Measurements from ENCODE around the gene PRCC.
"Not testable (repeated sequence)": the region's sequence is repeated elsewhere in the genome, so short reads cannot be mapped to it uniquely, and the experiment has no call there.

PRCC gene

GRCh38 chr1:156750711-156751450 is 16.5 kb upstream of the PRCC start:
- Histone ChIP-seq H3K9me3 (ENCODE audit: control insufficient read depth in 2 of 2, low read length in 2 of 2) (no peaks in the 10 kb centered on the region), H3K9ac (ENCODE audit: low read depth in 1 of 2, low read length in 2 of 2) (peak overlapping the region; percentile 90 to 97), H3K36me3 (ENCODE audit: control insufficient read depth in 2 of 2, insufficient read depth in 2 of 2, low read length in 2 of 2) (peaks cover 0 to 4% of the 10 kb centered on the region in 2 donors), H3K27ac (ENCODE audit: low read depth in 2 of 2, low read length in 2 of 2) (peak overlapping the region; percentile 84 to 96), H3K4me1 (ENCODE audit: control insufficient read depth in 2 of 2, insufficient read depth in 2 of 2, low read length in 2 of 2) (peaks cover 48 to 52% of the 10 kb centered on the region in 2 donors), H3K4me3 (ENCODE audit: low read length in 2 of 2) (peak overlapping the region; percentile 79 to 95), H3K27me3 (ENCODE audit: control insufficient read depth in 2 of 2, insufficient read depth in 2 of 2, low read length in 2 of 2) (no peaks in the 10 kb centered on the region)

DNA sequence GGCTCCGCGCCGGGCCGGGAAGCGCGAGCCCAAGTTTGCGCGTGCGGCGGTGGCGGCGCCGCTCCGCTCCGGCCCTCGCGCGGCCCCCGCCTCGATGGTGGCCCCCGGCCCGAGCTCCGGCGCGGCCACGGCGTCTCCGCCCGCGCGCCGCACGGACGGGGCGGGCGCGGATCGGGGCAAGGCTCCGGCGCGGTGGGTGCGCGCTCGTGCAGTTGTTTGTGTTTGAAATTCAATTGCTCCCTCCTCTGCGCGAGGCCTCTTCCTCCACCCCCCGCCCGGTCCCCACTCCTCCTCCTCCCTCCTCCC is 15.9 kb upstream of the PRCC start, which contains the start of gene HDGF:
HDGF (minus strand) TSS at position 225 of the 306 bp plus-strand sequence. CDS start 246 bp downstream, outside the sequence.
- H3K27ac ChIP-seq (ENCODE audit: low read depth in 2 of 2, low read length in 2 of 2) = peak within 1 kb of the TSS; percentile 84 to 96
- peak within 1 kb of the TSS; percentile 94 to 97 for H3K9ac ChIP-seq (ENCODE audit: low read depth in 1 of 2, low read length in 2 of 2)
- H3K4me1 ChIP-seq (ENCODE audit: control insufficient read depth in 2 of 2, insufficient read depth in 2 of 2, low read length in 2 of 2) = peaks cover 42 to 47% of the 10 kb centered on the region in 2 donors
- no peaks in the 10 kb centered on the region for H3K9me3 ChIP-seq (ENCODE audit: control insufficient read depth in 2 of 2, low read length in 2 of 2)
- H3K27me3 ChIP-seq (ENCODE audit: control insufficient read depth in 2 of 2, insufficient read depth in 2 of 2, low read length in 2 of 2) = no peaks in the 10 kb centered on the region
- peak within 1 kb of the TSS; percentile 97 to 98 for H3K4me3 ChIP-seq (ENCODE audit: low read length in 2 of 2)
- H3K36me3 ChIP-seq (ENCODE audit: control insufficient read depth in 2 of 2, insufficient read depth in 2 of 2, low read length in 2 of 2) = peaks cover 0 to 4% of the 10 kb centered on the region in 2 donors

GRCh38 chr1:156751757-156752481 is 15.4 kb upstream of the PRCC start:
- Histone ChIP-seq H3K9ac (ENCODE audit: low read depth in 1 of 2, low read length in 2 of 2) (peak overlapping the region; percentile 94 to 96), H3K27me3 (ENCODE audit: control insufficient read depth in 2 of 2, insufficient read depth in 2 of 2, low read length in 2 of 2) (no peaks in the 10 kb centered on the region), H3K9me3 (ENCODE audit: control insufficient read depth in 2 of 2, low read length in 2 of 2) (no peaks in the 10 kb centered on the region), H3K36me3 (ENCODE audit: control insufficient read depth in 2 of 2, insufficient read depth in 2 of 2, low read length in 2 of 2) (peaks cover 0 to 4% of the 10 kb centered on the region in 2 donors), H3K27ac (ENCODE audit: low read depth in 2 of 2, low read length in 2 of 2) (peak overlapping the region; percentile 84 to 96), H3K4me1 (ENCODE audit: control insufficient read depth in 2 of 2, insufficient read depth in 2 of 2, low read length in 2 of 2) (peaks cover 38 to 43% of the 10 kb centered on the region in 2 donors), H3K4me3 (ENCODE audit: low read length in 2 of 2) (peak overlapping the region; percentile 97 to 98)

- peaks cover 29 to 35% of the 10 kb centered on the region in 2 donors for H3K4me1 ChIP-seq (ENCODE audit: control insufficient read depth in 2 of 2, insufficient read depth in 2 of 2, low read length in 2 of 2)
- peak overlapping the region; percentile 97 to 98 for H3K4me3 ChIP-seq (ENCODE audit: low read length in 2 of 2)
- peak overlapping the region in 1 of 2 donors; percentile 96 for H3K27ac ChIP-seq (ENCODE audit: low read depth in 2 of 2, low read length in 2 of 2)
These were observed 14.4 kb upstream of the PRCC start for GRCh38 chr1:156752843-156753482.

DNA sequence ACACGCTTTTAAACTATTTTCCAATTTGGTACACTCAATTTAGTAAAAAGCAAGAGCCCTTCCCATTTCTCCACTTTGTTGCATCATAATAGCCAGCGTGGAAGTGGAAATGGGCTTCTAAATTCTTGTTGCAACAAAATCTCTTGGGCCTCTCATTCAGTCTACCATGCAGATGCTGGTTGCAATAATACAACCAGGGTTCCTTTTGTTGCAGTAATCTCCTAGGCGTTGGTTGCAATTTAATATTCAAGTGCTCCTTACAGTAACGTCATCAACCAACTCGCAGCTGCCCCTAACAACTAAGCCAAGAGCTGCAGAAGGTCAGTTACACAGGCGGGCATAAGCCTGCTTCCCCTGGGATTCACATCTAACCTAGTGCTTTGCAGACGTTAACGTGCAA is 13.1 kb upstream of the PRCC start:
- Histone ChIP-seq H3K4me3 (ENCODE audit: low read length in 2 of 2) (no peak overlapping the region), H3K9me3 (ENCODE audit: control insufficient read depth in 2 of 2, low read length in 2 of 2) (no peaks in the 10 kb centered on the region), H3K9ac (ENCODE audit: low read depth in 1 of 2, low read length in 2 of 2) (no peak overlapping the region), H3K4me1 (ENCODE audit: control insufficient read depth in 2 of 2, insufficient read depth in 2 of 2, low read length in 2 of 2) (peaks cover 17 to 22% of the 10 kb centered on the region in 2 donors), H3K36me3 (ENCODE audit: control insufficient read depth in 2 of 2, insufficient read depth in 2 of 2, low read length in 2 of 2) (peaks cover 0 to 4% of the 10 kb centered on the region in 2 donors), H3K27me3 (ENCODE audit: control insufficient read depth in 2 of 2, insufficient read depth in 2 of 2, low read length in 2 of 2) (no peaks in the 10 kb centered on the region), H3K27ac (ENCODE audit: low read depth in 2 of 2, low read length in 2 of 2) (no peak overlapping the region)

More at GRCh38 chr1:156752843-156753482, 14.4 kb upstream of the PRCC start:
- H3K9me3 ChIP-seq (ENCODE audit: control insufficient read depth in 2 of 2, low read length in 2 of 2) = no peaks in the 10 kb centered on the region
- H3K9ac ChIP-seq (ENCODE audit: low read depth in 1 of 2, low read length in 2 of 2) = peak overlapping the region; percentile 94 to 96
- no peaks in the 10 kb centered on the region for H3K27me3 ChIP-seq (ENCODE audit: control insufficient read depth in 2 of 2, insufficient read depth in 2 of 2, low read length in 2 of 2)
- H3K36me3 ChIP-seq (ENCODE audit: control insufficient read depth in 2 of 2, insufficient read depth in 2 of 2, low read length in 2 of 2) = peaks cover 0 to 4% of the 10 kb centered on the region in 2 donors

DNA sequence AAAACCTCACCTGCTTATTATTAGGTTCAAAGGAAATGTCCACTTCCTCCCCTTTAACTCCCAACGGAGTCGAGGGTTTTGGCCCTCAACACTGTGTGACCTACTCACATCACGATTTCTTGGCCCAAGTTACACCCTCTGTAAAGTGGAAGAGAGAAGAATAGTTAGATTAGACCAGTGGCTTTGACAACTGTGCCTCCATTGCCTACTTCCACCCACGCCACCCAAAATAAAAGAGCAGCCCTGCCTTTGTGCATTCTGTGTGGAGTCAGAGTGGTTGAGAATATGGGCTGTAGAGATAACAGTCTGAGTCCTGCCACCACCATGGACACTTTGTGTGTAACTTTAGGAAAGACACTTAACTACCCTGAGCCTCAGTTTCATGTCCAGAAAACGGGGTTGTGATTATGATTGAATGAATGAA is 11.8 kb upstream of the PRCC start:
- Histone ChIP-seq H3K9ac (ENCODE audit: low read depth in 1 of 2, low read length in 2 of 2) (no peak overlapping the region), H3K4me3 (ENCODE audit: low read length in 2 of 2) (no peak overlapping the region), H3K9me3 (ENCODE audit: control insufficient read depth in 2 of 2, low read length in 2 of 2) (no peaks in the 10 kb centered on the region), H3K27ac (ENCODE audit: low read depth in 2 of 2, low read length in 2 of 2) (no peak overlapping the region), H3K4me1 (ENCODE audit: control insufficient read depth in 2 of 2, insufficient read depth in 2 of 2, low read length in 2 of 2) (peaks cover 4 to 10% of the 10 kb centered on the region in 2 donors), H3K36me3 (ENCODE audit: control insufficient read depth in 2 of 2, insufficient read depth in 2 of 2, low read length in 2 of 2) (no peaks in the 10 kb centered on the region), H3K27me3 (ENCODE audit: control insufficient read depth in 2 of 2, insufficient read depth in 2 of 2, low read length in 2 of 2) (no peaks in the 10 kb centered on the region)

- Histone ChIP-seq H3K9ac (ENCODE audit: low read depth in 1 of 2, low read length in 2 of 2) (no peak overlapping the region), H3K4me3 (ENCODE audit: low read length in 2 of 2) (no peak overlapping the region), H3K27me3 (ENCODE audit: control insufficient read depth in 2 of 2, insufficient read depth in 2 of 2, low read length in 2 of 2) (no peaks in the 10 kb centered on the region), H3K36me3 (ENCODE audit: control insufficient read depth in 2 of 2, insufficient read depth in 2 of 2, low read length in 2 of 2) (no peaks in the 10 kb centered on the region), H3K4me1 (ENCODE audit: control insufficient read depth in 2 of 2, insufficient read depth in 2 of 2, low read length in 2 of 2) (peaks cover 4 to 10% of the 10 kb centered on the region in 2 donors), H3K9me3 (ENCODE audit: control insufficient read depth in 2 of 2, low read length in 2 of 2) (no peaks in the 10 kb centered on the region), H3K27ac (ENCODE audit: low read depth in 2 of 2, low read length in 2 of 2) (no peak overlapping the region)
These were observed 11.0 kb upstream of the PRCC start for GRCh38 chr1:156756355-156756754.

DNA sequence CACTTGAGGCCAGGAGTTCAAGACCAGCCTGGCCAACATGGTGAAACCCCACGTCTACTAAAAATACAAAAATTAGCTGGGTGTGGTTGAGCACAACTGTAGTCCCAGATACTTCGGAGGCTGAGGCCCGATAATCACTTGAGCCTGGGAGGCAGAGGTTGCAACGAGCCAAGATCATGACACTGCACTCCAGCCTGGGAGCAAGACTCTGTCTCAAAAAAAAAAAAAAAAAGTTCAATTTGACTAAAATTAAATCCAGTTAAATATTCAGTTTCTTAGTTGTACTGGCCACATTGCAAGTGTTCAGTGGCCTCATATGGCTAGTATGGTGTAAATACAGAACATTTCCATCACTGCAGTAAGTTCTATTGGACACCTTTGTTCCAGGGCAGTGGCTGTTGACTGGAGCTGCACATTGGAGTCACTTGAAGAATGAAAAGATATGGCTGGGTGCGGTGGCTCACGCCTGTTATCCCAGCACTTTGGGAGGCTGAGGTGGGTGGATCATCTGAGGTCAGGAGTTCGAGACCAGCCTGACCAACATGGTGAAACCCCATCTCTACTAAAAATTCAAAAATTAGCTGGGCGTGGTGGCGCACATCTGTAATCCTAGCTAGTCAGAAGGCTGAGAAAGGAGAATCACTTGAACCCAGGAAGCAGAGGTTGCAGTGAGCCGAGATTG is 9.6 kb upstream of the PRCC start:
- H3K27ac ChIP-seq (ENCODE audit: low read depth in 2 of 2, low read length in 2 of 2); H3K27me3 ChIP-seq (ENCODE audit: control insufficient read depth in 2 of 2, insufficient read depth in 2 of 2, low read length in 2 of 2); H3K9ac ChIP-seq (ENCODE audit: low read depth in 1 of 2, low read length in 2 of 2); H3K36me3 ChIP-seq (ENCODE audit: control insufficient read depth in 2 of 2, insufficient read depth in 2 of 2, low read length in 2 of 2); H3K4me1 ChIP-seq (ENCODE audit: control insufficient read depth in 2 of 2, insufficient read depth in 2 of 2, low read length in 2 of 2); H3K4me3 ChIP-seq (ENCODE audit: low read length in 2 of 2); H3K9me3 ChIP-seq (ENCODE audit: control insufficient read depth in 2 of 2, low read length in 2 of 2): not testable (repeated sequence)

- Histone ChIP-seq H3K36me3 (ENCODE audit: control insufficient read depth in 2 of 2, insufficient read depth in 2 of 2, low read length in 2 of 2) (no peaks in the 10 kb centered on the region), H3K27me3 (ENCODE audit: control insufficient read depth in 2 of 2, insufficient read depth in 2 of 2, low read length in 2 of 2) (no peaks in the 10 kb centered on the region), H3K27ac (ENCODE audit: low read depth in 2 of 2, low read length in 2 of 2) (no peak overlapping the region), H3K4me3 (ENCODE audit: low read length in 2 of 2) (no peak overlapping the region), H3K4me1 (ENCODE audit: control insufficient read depth in 2 of 2, insufficient read depth in 2 of 2, low read length in 2 of 2) (no peaks in the 10 kb centered on the region), H3K9me3 (ENCODE audit: control insufficient read depth in 2 of 2, low read length in 2 of 2) (no peaks in the 10 kb centered on the region), H3K9ac (ENCODE audit: low read depth in 1 of 2, low read length in 2 of 2) (no peak overlapping the region)
These were observed 7.1 kb upstream of the PRCC start for GRCh38 chr1:156760092-156760795.

All from mucosa of rectum (tissue), 2 donors.